Naive thymus-derived CD4-positive, alpha-beta T cell (primary cell): ENCODE results near the gene CSRP2. TPM values are rescaled to one million over a fixed set of nuclear protein-coding genes. Genes with fewer than 3 reads are reported as not detected.
A peak's percentile ranks its signal among the peaks of the same experiment; 100 is the strongest.

Experiments used
- ATAC-seq: fragments of 150-1000 bp; cut with Tn5 transposase; 2 replicates; pipeline ENCODE4 v1.10.0; 2021; ENCODE audit warnings: mild to moderate bottlenecking, moderate library complexity
- CTCF ChIA-PET: fragments of 350-600 bp; sonication (Branson Sonifier 250); formaldehyde crosslinking; loops from one replicate; lab custom pipeline; 2021; ENCODE audit warnings: antibody characterized with exemption; lab: Charles Lee
- POLR2A ChIA-PET: fragments of 350-600 bp; sonication (Branson Sonifier 250); formaldehyde crosslinking; loops from one replicate; lab custom pipeline; 2021; ENCODE audit warnings: antibody characterized with exemption, inconsistent platforms; lab: Charles Lee
- DNase-seq, 9 donors: peaks; one replicate each; pipeline versions ENCODE4 v3.0.0 to v3.0.0-alpha.2; 2020 to 2022; ENCODE audit warnings: mixed read lengths in 1 of 9
- H3K27ac ChIP-seq: one replicate; pipeline ENCODE4 v1.7.0; 2013; ENCODE audit warnings: mild to moderate bottlenecking, low read depth, low read length, moderate library complexity
- H3K27me3 ChIP-seq, 2 donors: one replicate each; pipeline ENCODE4 v1.7.0; 2013; ENCODE audit warnings: low read length in 2 of 2, mild to moderate bottlenecking in 2 of 2, moderate library complexity in 2 of 2; ENCODE audit not compliant: control insufficient read depth in 2 of 2, insufficient read depth in 2 of 2
- H3K36me3 ChIP-seq, 3 experiments: 1 replicate in 2 of 3; 2 replicates in 1 of 3; pipeline ENCODE4 v1.7.0; 2013; ENCODE audit warnings: low read length in 3 of 3, mild to moderate bottlenecking in 3 of 3, moderate library complexity in 1 of 3; ENCODE audit not compliant: insufficient read depth in 3 of 3, control insufficient read depth in 2 of 3
- H3K4me1 ChIP-seq, 2 donors: one replicate each; pipeline ENCODE4 v1.7.0; 2013; ENCODE audit warnings: low read length in 2 of 2, mild to moderate bottlenecking in 2 of 2, moderate library complexity in 1 of 2; ENCODE audit not compliant: control insufficient read depth in 2 of 2, insufficient read depth in 2 of 2
- H3K4me3 ChIP-seq: 2 replicates; pipeline ENCODE4 v1.7.0; 2013; ENCODE audit warnings: mild to moderate bottlenecking, low read length
- H3K9me3 ChIP-seq, 3 experiments: 1 replicate in 2 of 3; 2 replicates in 1 of 3; pipeline ENCODE4 v1.7.0; 2013; ENCODE audit warnings: low read length in 3 of 3; ENCODE audit not compliant: control insufficient read depth in 2 of 3
- H3K27ac Mint-ChIP-seq, 9 donors: one replicate each; pipeline ENCODE4 v1.8.0; 2020 to 2022; ENCODE audit warnings: mixed read lengths in 9 of 9, mild to moderate bottlenecking in 8 of 9, moderate library complexity in 5 of 9, inconsistent platforms in 2 of 9
- H3K27me3 Mint-ChIP-seq, 5 donors: one replicate each; pipeline ENCODE4 v1.8.0; 2021 to 2022; ENCODE audit warnings: mixed read lengths in 5 of 5, mild to moderate bottlenecking in 1 of 5
- H3K36me3 Mint-ChIP-seq, 5 donors: one replicate each; pipeline ENCODE4 v1.8.0; 2020 to 2022; ENCODE audit warnings: mixed read lengths in 5 of 5, mild to moderate bottlenecking in 3 of 5, inconsistent platforms in 1 of 5
- H3K4me1 Mint-ChIP-seq, 7 donors: one replicate each; pipeline ENCODE4 v1.8.0; 2020 to 2022; ENCODE audit warnings: mixed read lengths in 7 of 7, mild to moderate bottlenecking in 3 of 7, inconsistent platforms in 1 of 7
- H3K4me3 Mint-ChIP-seq, 10 donors: one replicate each; pipeline ENCODE4 v1.8.0; 2020 to 2022; ENCODE audit warnings: mild to moderate bottlenecking in 10 of 10, mixed read lengths in 10 of 10, moderate library complexity in 6 of 10, inconsistent platforms in 2 of 10
- H3K9me3 Mint-ChIP-seq, 11 donors: one replicate each; pipeline ENCODE4 v1.8.0; 2020 to 2022; ENCODE audit warnings: mixed read lengths in 11 of 11, mild to moderate bottlenecking in 4 of 11, inconsistent platforms in 1 of 11, moderate library complexity in 1 of 11
- intact Hi-C, 2 donors: fragments of 100-400 bp; cut with micrococcal nuclease; formaldehyde crosslinking; loops; one replicate each; pipeline ENCODE4 v1.15.1; 2023
- polyA plus RNA-seq, 2 donors: library from polyadenylated mRNA; unstranded; fragments of 300-500 nt; fragmentation: Illumina TruSeq; gene quantifications; one replicate each; pipeline ENCODE4 v1.2.3, GENCODE V29; 2021
- total RNA-seq, 6 experiments: library from RNA in 5 of 6; stranded (reverse) in 5 of 6; gene quantifications; 1 replicate in 5 of 6; 2 replicates in 1 of 6; pipeline ENCODE4 v1.2.3 and lab custom pipeline; 2021 to 2026

The CSRP2 gene
- total and polyA plus RNA-seq, 7 experiments from 2014 or later: 0.79 to 0.98 TPM; not detected in 5

GRCh38 chr12:76856018-76856644, 22.7 kb downstream of the CSRP2 start:
- intact Hi-C loops: no loop called here
- ChIA-PET CTCF (interaction anchor here (0.6 kb wide), 1 partner anchor 21 kb away, joined by 3 read pairs; no protein-coding TSS in a partner anchor), POLR2A (interaction anchor here (0.8 kb wide), 1 partner anchor 204 kb away, joined by 4 read pairs; no protein-coding TSS in a partner anchor)
- Histone ChIP-seq H3K27ac (no peak overlapping the region), H3K9me3 (no peaks in the 10 kb centered on the region), H3K4me1 (no peaks in the 10 kb centered on the region), H3K4me3 (no peak overlapping the region), H3K36me3 (peaks cover 0 to 8% (median 2%) of the 10 kb centered on the region in 3 experiments), H3K27me3 (no peaks in the 10 kb centered on the region)
- ATAC-seq: no peak
- H3K36me3 Mint-ChIP-seq: peaks cover 12 to 52% (median 43%) of the 10 kb centered on the region in 5 donors
- no peak overlapping the region for H3K4me3 Mint-ChIP-seq
- H3K4me1 Mint-ChIP-seq: peaks cover 0 to 4% (median 0%) of the 10 kb centered on the region in 7 donors
- H3K27ac Mint-ChIP-seq: no peak overlapping the region
- DNase-seq: no peak
- H3K9me3 Mint-ChIP-seq: peaks cover 0 to 13% (median 1%) of the 10 kb centered on the region in 11 donors
- H3K27me3 Mint-ChIP-seq: no peaks in the 10 kb centered on the region

DNA sequence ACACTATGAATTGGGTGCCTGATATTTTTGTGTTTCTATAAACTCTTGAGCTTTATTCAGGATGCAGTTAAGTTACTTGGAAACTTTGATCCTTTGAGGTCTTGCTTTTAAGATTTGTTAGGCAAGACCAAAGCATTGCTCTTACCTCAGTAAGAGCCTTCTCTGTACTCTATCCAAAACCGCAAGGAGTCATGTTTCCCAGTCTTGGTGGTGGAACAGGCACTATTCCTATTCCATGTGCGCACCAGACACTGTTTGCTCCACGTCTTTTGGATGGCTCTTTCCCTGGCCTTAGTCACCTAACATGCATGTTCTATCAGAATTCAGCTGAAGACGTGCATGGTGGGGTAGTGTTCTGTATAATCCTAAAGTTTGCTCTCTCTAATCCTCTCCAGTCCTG, 23.5 kb downstream of the CSRP2 start:
- ATAC-seq (no peak), DNase-seq (no peak)
- Mint-ChIP-seq H3K4me3 (no peak overlapping the region), H3K27me3 (no peaks in the 10 kb centered on the region), H3K4me1 (peaks cover 0 to 4% (median 0%) of the 10 kb centered on the region in 7 donors), H3K36me3 (peaks cover 12 to 60% (median 50%) of the 10 kb centered on the region in 5 donors), H3K27ac (no peak overlapping the region), H3K9me3 (peaks cover 0 to 13% (median 1%) of the 10 kb centered on the region in 11 donors)
- H3K27me3 ChIP-seq: no peaks in the 10 kb centered on the region
- ChIA-PET CTCF (no interaction called here), POLR2A (no interaction called here)
- H3K4me3 ChIP-seq: no peak overlapping the region
- no peak overlapping the region for H3K27ac ChIP-seq
- H3K4me1 ChIP-seq: no peaks in the 10 kb centered on the region
- peaks cover 0 to 12% (median 5%) of the 10 kb centered on the region in 3 experiments for H3K36me3 ChIP-seq
- intact Hi-C loops: no loop called here
- no peaks in the 10 kb centered on the region for H3K9me3 ChIP-seq

GRCh38 chr12:76852106-76852505, 26.7 kb downstream of the CSRP2 start:
- Mint-ChIP-seq H3K27me3 (no peaks in the 10 kb centered on the region), H3K36me3 (peaks cover 12 to 79% (median 67%) of the 10 kb centered on the region in 5 donors), H3K9me3 (peaks cover 0 to 13% (median 1%) of the 10 kb centered on the region in 11 donors), H3K27ac (no peak overlapping the region), H3K4me1 (no peaks in the 10 kb centered on the region), H3K4me3 (no peak overlapping the region)
- ATAC-seq: no peak
- Histone ChIP-seq H3K36me3 (peaks cover 0 to 22% (median 5%) of the 10 kb centered on the region in 3 experiments), H3K27me3 (no peaks in the 10 kb centered on the region), H3K27ac (no peak overlapping the region), H3K9me3 (no peaks in the 10 kb centered on the region), H3K4me3 (no peak overlapping the region), H3K4me1 (no peaks in the 10 kb centered on the region)
- ChIA-PET POLR2A (no interaction called here), CTCF (no interaction called here)
- DNase-seq: no peak
- intact Hi-C loops: no loop called here

DNA sequence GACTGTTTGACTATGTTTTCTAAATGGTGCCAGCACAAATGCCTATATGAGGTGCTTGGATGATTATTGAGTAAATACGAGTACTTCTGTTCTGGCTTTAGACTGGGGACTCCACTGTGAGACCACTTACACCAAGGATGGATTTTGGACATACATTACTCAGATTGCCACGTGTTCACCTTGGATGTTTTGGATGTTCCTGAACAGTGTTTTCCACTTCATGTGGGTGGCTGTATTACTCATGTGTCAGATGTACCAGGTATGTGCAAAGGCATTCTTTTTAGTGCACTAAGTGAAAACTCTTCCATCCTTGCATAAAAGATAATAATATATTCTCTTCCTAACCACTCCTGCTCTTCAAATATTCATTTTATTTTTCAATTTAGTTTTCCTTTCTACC, 30.7 kb downstream of the CSRP2 start:
- Histone ChIP-seq H3K27ac (no peak overlapping the region), H3K36me3 (peaks cover 0 to 31% (median 5%) of the 10 kb centered on the region in 3 experiments), H3K9me3 (no peaks in the 10 kb centered on the region), H3K4me3 (no peak overlapping the region), H3K4me1 (no peaks in the 10 kb centered on the region), H3K27me3 (no peaks in the 10 kb centered on the region)
- Mint-ChIP-seq H3K27me3 (no peaks in the 10 kb centered on the region), H3K9me3 (no peaks in the 10 kb centered on the region), H3K27ac (no peak overlapping the region), H3K4me3 (no peak overlapping the region), H3K36me3 (peaks cover 3 to 62% (median 49%) of the 10 kb centered on the region in 5 donors), H3K4me1 (no peaks in the 10 kb centered on the region)
- intact Hi-C loops: no loop called here
- no peak for ATAC-seq
- ChIA-PET POLR2A (no interaction called here), CTCF (no interaction called here)
- DNase-seq: no peak

DNA sequence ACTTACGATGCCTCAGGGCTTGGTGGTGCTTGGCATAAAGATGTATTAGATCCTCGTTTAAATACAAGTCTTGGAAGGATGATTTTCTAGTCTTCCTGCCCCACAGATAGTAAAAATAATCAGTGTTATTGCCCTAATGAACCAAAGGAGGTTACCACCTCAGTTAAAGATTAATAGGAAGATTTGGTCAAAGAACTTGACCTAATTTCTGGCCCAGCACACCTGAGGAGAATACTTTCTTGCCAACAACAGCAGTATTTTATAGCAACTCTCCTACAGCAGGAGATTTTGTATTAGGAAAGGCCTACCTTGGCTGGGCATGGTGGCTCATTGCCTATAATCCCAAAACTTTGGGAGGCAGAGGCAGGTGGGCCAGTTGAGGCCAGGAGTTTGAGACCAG, 31.6 kb downstream of the CSRP2 start:
- intact Hi-C loops: no loop called here
- peaks cover 0 to 32% (median 5%) of the 10 kb centered on the region in 3 experiments for H3K36me3 ChIP-seq
- Mint-ChIP-seq H3K36me3 (peaks cover 3 to 60% (median 44%) of the 10 kb centered on the region in 5 donors), H3K27me3 (no peaks in the 10 kb centered on the region), H3K4me1 (no peaks in the 10 kb centered on the region), H3K9me3 (no peaks in the 10 kb centered on the region), H3K27ac (peak overlapping the region in 1 of 9 donors; percentile 49), H3K4me3 (no peak overlapping the region)
- ATAC-seq: no peak
- H3K27me3 ChIP-seq: no peaks in the 10 kb centered on the region
- H3K4me1 ChIP-seq: no peaks in the 10 kb centered on the region
- CTCF ChIA-PET: no interaction called here
- DNase-seq: no peak
- H3K4me3 ChIP-seq: no peak overlapping the region
- POLR2A ChIA-PET: no interaction called here
- H3K27ac ChIP-seq: no peak overlapping the region
- no peaks in the 10 kb centered on the region for H3K9me3 ChIP-seq

DNA sequence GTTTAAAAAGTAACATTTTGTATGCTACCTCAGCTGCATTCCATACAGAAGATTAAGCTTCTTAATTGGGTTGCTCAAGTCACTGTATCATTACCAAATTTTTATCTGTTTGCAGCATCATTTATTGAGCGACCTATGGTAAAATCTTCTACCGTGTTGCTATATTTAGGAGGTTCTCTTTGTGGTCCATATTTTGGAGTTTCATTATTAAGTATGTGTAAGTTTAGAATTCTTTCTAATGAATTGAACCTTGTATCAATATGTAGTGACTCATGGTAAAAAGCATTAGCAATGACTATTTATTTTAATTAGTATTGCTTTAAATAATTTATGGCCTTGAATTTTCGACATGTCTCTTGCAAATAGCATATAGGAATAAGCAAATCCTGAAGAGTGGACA, 42.2 kb downstream of the CSRP2 start:
- Histone ChIP-seq H3K4me3 (no peak overlapping the region), H3K9me3 (no peaks in the 10 kb centered on the region), H3K27me3 (no peaks in the 10 kb centered on the region), H3K27ac (no peak overlapping the region), H3K4me1 (no peaks in the 10 kb centered on the region), H3K36me3 (peaks cover 0 to 15% (median 4%) of the 10 kb centered on the region in 3 experiments)
- ChIA-PET POLR2A (no interaction called here), CTCF (no interaction called here)
- DNase-seq (no peak), ATAC-seq (no peak)
- H3K36me3 Mint-ChIP-seq: peaks cover 0 to 21% (median 15%) of the 10 kb centered on the region in 5 donors
- H3K4me1 Mint-ChIP-seq: peaks cover 0 to 2% (median 0%) of the 10 kb centered on the region in 7 donors
- peaks cover 0 to 6% (median 0%) of the 10 kb centered on the region in 11 donors for H3K9me3 Mint-ChIP-seq
- H3K27ac Mint-ChIP-seq: no peak overlapping the region
- intact Hi-C loops: no loop called here
- H3K27me3 Mint-ChIP-seq: no peaks in the 10 kb centered on the region
- H3K4me3 Mint-ChIP-seq: no peak overlapping the region

DNA sequence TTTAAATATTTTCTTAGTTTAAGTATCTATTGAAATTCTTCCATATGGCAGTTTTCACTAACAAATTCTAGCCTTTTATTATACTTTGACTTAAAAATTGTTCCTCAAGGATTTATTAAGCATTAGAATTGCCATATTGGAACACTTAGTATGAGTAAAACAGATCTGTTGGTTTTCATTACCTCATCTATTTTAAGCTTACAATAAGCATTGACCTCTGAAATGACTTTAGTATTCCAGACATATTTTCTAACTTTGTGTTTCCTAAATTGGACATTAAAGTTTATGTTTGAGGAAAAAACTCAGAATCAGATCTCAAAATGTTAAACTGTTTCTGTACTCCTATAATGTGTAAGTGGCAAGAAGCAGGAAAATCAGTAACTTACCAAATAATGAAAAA, 48.4 kb downstream of the CSRP2 start:
- intact Hi-C loops: no loop called here
- ATAC-seq: no peak
- POLR2A ChIA-PET: interaction anchor here (0.6 kb wide), 1 partner anchor 175 kb away, joined by 3 read pairs; no protein-coding TSS in a partner anchor

More for the DNA sequence above, 48.4 kb downstream of the CSRP2 start:
- Histone ChIP-seq H3K4me3 (no peak overlapping the region), H3K27ac (no peak overlapping the region), H3K9me3 (no peaks in the 10 kb centered on the region), H3K36me3 (peaks cover 0 to 35% (median 0%) of the 10 kb centered on the region in 3 experiments), H3K27me3 (no peaks in the 10 kb centered on the region), H3K4me1 (no peaks in the 10 kb centered on the region)
- Mint-ChIP-seq H3K36me3 (peaks cover 4 to 57% (median 46%) of the 10 kb centered on the region in 5 donors), H3K27ac (no peak overlapping the region), H3K27me3 (no peaks in the 10 kb centered on the region), H3K4me3 (no peak overlapping the region), H3K4me1 (peaks cover 0 to 2% (median 0%) of the 10 kb centered on the region in 7 donors), H3K9me3 (peaks cover 0 to 6% (median 0%) of the 10 kb centered on the region in 11 donors)
- DNase-seq: no peak
- CTCF ChIA-PET: no interaction called here
